Measurements from ENCODE around the gene PATJ.
"Not testable (repeated sequence)": the region's sequence is repeated elsewhere in the genome, so short reads cannot be mapped to it uniquely, and the experiment has no call there.

The PATJ gene

GRCh38 chr1:62181532-62181931 is 439.3 kb downstream of the PATJ start:
- DNase-seq, result no peak

DNA sequence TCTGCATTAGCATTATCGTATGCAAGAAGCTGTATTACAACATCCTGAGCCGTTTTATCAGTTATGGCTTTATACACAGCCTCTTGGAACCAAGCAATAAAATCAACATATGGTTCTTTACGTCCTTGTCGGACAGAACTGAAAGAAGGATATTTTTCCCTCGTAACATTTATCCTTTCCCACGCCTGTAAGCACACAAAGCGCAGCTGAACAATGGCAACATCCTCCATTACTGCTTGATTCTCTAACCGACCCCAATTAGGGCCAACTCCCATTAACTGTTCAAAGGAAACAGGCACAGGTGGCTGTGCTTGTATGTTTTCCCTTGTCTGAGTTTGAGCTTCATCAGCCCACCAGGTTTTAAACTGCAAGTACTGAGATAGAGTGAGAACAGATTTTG is 439.9 kb downstream of the PATJ start:
- DNase-seq, result not testable (repeated sequence)

DNA sequence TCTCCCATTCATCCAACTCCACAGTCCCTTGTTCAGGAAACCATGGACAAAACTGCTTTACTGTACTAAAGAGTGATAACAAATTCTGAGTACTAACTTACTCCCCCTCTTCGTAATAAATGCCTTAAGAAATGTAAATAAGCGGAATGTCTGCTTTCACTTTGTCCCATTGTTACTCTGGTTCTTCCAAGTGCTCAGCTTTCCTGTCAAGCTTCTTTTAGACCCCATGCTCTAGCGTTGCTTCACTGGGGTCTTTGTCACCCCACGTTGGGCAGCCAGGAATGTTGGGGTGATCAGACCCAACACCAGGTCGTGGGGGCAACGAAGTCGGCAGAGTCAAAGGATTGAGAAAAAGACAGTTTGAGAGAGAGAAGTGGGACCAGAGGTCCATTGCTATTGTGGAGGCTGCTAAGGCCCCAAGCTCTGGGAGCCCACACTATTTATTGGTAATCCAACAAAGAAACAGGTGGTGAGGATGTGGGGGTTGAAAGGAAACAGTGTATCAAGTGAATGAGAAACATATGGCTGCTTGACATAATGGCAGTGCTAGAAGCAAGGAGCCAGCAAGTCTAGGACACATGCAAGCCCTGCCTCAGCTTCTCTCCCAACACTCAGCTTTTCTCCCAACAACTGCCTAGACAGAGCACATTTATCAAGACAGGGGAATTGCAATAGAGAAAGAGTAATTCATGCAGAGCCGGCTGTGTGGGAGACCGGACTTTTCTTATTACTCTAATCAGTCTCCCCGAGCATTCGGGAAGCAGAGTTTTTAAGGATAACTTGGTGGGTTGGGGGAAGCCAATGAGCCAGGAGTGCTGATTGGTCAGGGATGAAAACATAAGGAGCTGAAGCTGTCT is 441.1 kb downstream of the PATJ start:
- DNase-seq, result not testable (repeated sequence)

- DNase-seq, result no peak
These were observed 442.1 kb downstream of the PATJ start for GRCh38 chr1:62184336-62184735.

- DNase-seq, result not testable (repeated sequence)
These were observed 443.0 kb downstream of the PATJ start for GRCh38 chr1:62185233-62185632.

DNA sequence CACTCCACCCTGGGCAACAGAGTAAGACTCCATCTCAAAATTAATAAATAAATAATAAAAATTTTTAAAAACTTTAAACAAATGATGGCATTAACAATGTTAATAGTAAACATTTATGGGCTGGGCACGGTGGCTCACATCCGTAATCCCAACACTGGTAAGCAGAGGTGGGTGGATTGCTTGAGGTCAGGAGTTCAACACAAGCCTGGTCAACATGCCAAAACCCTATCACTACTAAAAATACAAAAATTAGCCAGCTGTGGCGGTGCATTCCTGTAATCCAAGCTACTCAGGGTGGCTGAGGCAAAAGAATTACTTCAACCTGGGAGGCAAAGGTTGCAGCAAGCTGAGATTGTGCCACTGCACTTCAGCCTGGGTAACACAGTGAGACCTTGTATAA is 443.4 kb downstream of the PATJ start:
- no peak for DNase-seq

DNA sequence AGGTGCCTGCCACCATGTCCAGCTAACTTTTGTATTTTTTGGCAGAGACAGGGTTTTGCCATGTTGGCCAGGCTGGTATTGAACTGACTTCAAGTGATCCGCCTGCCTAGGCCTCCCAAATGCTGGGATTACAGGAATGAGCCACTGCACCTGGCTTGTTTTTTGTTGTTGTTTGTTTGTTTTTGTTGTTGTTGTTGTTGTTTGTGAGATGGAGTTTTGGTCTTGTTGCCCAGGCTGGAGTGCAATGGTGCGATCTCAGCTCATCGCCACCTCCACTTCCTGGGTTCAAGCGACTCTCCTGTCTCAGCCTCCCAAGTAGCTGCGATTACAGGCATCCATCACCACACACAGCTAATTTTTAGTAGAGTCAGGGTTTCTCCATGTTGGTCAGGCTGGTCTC is 445.3 kb downstream of the PATJ start:
- DNase-seq, result no peak

GRCh38 chr1:62188111-62188510 is 445.8 kb downstream of the PATJ start:
- no peak for DNase-seq

- DNase-seq, result no peak
These were observed 452.6 kb downstream of the PATJ start, which contains the start of gene L1TD1 for GRCh38 chr1:62194651-62195544. TSS of gene L1TD1 (plus strand) at chr1:62194849. CDS start at chr1:62206629, 11,780 bp downstream.

DNA sequence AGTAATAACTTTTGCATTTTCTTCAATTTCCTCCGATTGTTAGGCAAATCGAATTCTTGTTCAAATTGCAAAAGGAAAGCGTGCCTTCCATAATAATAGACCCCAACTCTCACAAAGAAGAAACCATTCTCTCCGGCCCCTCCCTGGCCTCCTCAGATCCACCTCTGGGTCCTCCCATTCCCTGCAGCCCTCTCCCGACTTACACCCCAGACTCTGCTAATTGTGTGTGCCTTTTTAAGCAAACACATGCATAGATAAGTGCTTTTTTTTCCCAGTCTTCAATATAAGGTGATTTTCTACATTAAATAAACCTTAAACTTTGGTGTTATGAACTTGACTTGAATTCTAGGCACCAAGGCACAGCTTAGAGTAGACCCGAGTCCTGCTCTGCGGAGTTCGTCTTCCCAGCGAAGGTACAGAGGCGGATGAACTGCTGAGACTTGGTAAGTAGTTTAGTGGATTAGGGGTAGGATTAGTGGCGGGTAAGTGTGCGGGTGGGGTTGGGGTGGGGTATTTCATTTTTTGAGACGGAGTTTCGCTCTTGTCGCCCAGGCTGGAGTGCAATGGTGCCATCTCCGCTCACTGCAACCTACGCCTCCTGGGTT is 453.9 kb downstream of the PATJ start:
- no peak for DNase-seq

DNA sequence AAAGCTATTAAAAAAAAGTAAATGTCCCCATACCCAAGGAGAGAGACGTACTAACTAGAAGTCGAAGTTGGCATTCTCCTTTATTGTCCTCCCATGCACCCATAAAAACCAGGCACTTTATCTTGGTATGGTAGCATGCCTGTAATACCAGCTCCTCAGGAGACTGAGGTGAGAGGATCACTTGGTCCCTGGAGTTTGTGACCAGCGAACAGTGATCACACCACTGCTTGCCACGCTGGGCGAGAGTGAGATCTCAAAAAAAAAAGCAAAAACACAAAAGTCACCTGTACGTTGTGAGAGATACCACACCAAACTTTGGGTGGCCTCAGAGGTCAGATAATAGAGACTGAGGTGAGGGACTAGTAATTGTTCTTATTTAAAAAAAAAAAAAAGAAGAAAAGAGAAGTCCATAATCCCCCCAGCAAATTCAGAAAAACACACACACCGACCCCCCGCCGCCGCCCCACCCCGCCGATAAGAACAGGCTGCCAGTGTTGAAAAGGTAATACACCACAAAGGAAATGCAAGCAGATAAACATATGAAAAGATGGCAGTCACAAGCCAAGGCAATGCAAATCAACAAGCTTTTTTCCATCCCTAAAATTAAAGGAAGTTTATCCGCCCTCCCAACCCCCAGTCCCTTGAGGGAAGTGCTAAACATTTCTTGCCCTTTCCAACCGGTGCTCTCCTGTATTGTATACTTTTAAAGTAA is 455.9 kb downstream of the PATJ start:
- no peak for DNase-seq

GRCh38 chr1:62198781-62199125 is 456.5 kb downstream of the PATJ start:
- DNase-seq, result no peak

DNA sequence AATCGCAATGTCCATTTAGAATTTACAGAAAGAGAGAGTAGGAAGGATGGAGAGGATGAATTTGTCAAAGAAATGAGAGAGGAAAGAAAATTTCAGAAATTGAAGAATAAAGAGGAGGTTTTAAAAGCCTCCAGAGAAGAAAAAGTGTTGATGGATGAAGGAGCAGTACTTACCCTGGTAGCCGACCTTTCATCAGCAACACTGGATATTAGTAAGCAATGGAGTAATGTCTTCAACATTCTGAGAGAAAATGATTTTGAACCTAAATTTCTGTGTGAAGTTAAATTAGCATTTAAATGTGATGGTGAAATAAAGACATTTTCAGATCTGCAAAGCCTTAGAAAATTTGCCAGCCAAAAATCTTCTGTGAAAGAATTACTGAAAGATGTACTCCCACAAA is 464.9 kb downstream of the PATJ start:
- DNase-seq, result no peak

- no peak for DNase-seq
These were observed 465.8 kb downstream of the PATJ start for GRCh38 chr1:62208087-62208486.

- DNase-seq, result no peak
These were observed 466.7 kb downstream of the PATJ start for GRCh38 chr1:62208970-62209369.

DNA sequence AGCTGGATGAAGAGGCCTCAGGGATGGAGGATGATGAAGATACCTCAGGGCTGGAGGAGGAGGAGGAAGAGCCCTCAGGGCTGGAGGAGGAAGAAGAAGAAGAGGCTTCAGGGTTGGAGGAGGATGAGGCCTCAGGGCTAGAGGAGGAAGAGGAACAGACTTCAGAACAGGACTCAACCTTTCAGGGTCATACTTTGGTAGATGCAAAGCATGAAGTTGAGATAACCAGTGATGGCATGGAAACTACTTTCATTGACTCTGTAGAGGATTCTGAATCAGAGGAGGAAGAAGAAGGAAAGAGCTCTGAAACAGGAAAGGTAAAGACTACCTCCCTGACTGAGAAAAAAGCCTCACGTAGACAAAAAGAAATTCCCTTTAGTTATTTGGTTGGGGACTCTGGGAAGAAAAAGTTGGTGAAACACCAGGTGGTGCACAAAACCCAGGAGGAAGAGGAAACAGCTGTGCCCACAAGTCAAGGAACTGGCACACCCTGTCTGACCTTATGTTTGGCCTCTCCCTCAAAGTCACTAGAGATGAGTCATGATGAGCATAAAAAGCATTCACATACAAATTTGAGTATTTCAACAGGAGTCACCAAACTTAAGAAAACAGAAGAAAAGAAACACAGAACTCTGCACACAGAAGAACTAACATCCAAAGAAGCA is 467.8 kb downstream of the PATJ start:
- no peak for DNase-seq

GRCh38 chr1:62210960-62211359 is 468.7 kb downstream of the PATJ start:
- DNase-seq, result no peak

GRCh38 chr1:62212411-62212810 is 470.1 kb downstream of the PATJ start:
- no peak for DNase-seq

DNA sequence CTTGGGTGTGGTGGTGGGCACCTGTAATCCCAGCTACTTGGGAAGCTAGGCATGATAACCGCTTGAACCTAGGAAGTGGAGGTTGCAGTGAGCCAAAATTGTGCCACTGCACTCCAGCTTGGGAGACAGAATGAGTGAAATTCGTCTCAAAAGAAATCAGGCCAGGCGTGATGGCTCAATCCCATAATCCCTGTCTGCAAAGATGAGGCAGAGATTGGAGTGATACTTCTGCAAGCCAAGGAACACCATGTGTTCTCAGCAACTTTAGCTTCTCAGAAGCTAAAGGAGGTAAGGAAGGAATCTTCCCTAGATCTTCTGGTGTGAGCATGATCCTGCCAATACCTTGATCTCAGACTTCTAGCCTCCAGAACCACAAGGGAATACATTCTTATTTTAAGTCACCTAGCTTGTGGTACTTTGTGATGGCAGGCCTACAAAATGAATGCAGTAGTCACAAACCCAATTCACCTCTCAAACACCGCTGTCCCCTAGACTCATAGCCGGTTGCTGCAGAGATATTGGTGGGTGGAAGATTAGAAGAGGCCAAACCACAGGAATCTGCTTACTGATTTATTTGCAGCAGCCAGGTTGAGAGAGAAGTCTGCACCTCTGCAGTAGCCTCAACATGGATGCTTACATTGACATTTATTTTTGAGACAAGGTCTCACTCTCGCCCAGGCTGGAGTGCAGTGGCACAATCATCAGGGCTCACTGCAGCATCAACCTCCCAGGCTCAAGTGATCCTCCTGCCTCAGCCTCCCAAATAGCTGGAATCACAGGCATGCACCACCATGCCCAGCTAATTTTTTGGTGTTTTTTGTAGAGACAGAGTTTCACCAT is 471.0 kb downstream of the PATJ start:
- no peak for DNase-seq

DNA sequence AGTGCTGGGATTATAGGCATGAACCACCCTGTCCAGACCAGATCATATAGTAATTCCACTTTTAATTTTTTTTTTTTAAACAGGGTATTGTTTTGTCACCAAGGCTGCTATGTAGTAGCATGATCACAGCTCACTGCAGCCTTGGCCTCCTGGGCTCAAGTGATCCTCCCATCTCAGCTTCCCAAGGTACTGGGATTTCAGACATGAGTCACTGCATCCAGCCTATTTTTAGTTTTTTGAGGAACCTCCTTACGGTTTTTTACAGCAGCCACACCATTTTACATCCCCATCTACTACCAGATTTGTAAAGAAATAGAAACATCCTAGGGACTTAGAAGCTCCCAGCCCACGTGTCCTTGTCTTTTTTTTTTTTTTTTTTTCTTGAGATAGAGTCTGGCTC is 476.3 kb downstream of the PATJ start:
- DNase-seq, result no peak

DNA sequence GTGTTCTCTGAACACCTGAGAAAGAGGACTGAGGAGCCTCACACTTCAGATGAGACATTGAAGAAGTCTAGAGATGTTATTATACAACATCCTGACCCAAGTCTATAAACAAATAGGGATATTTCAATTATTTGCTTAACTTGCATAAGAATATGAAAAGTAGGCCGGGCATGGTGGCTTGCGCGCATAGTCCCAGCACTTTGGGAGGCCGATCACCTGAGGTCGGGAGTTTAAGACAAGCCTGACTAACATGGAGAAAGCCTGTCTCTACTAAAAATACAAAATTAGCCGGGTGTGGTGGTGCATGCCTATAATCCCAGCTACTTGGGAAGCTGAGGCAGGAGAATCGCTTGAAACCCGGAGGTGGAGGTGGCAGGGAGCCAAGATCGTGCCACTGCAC is 478.2 kb downstream of the PATJ start:
- not testable (repeated sequence) for DNase-seq
